Lung (tissue), 12 donors: ENCODE results near the gene MINDY4B. TPM values are rescaled to one million over a fixed set of nuclear protein-coding genes. Genes with fewer than 3 reads are reported as not detected.

ENCODE experiments used
- ATAC-seq: fragments of 200-7000 bp; cut with Tn5 transposase; one replicate; pipeline ENCODE4 v1.9.1; 2020; ENCODE audit warnings: moderate number of reproducible peaks; ENCODE audit not compliant: insufficient read depth, low FRiP score
- DNase-seq, 3 donors: peaks; one replicate each; pipeline ENCODE4 v3.0.0-alpha.2; 2013 to 2017
- H3K27ac ChIP-seq, 2 donors: one replicate each; pipeline ENCODE4 v1.5.1; 2013; ENCODE audit warnings: mild to moderate bottlenecking in 2 of 2, moderate library complexity in 2 of 2, control low read depth in 1 of 2, inconsistent platforms in 1 of 2, low read depth in 1 of 2, low read length in 1 of 2
- H3K27me3 ChIP-seq, 3 donors: one replicate each; pipeline ENCODE4 v1.5.1; 2013; ENCODE audit warnings: low read length in 2 of 3; ENCODE audit not compliant: control insufficient read depth in 3 of 3, insufficient read depth in 3 of 3
- H3K36me3 ChIP-seq, 4 donors: one replicate each; pipeline ENCODE4 v1.5.1; 2013; ENCODE audit warnings: low read length in 4 of 4, mild to moderate bottlenecking in 1 of 4, moderate library complexity in 1 of 4; ENCODE audit not compliant: control insufficient read depth in 4 of 4, insufficient read depth in 4 of 4
- H3K4me1 ChIP-seq, 5 donors: one replicate each; pipeline ENCODE4 v1.5.1; 2013; ENCODE audit warnings: low read length in 5 of 5, mild to moderate bottlenecking in 2 of 5, moderate library complexity in 1 of 5; ENCODE audit not compliant: control insufficient read depth in 5 of 5, insufficient read depth in 5 of 5
- H3K4me3 ChIP-seq: one replicate; pipeline ENCODE4 v1.5.1; 2013; ENCODE audit warnings: mild to moderate bottlenecking, control low read depth, moderate library complexity
- H3K9ac ChIP-seq, 2 donors: one replicate each; pipeline ENCODE4 v1.5.1; 2013; ENCODE audit warnings: low read length in 2 of 2, control low read depth in 1 of 2; ENCODE audit not compliant: insufficient read depth in 1 of 2
- H3K9me3 ChIP-seq, 4 donors: one replicate each; pipeline ENCODE4 v1.5.1; 2013; ENCODE audit warnings: low read length in 3 of 4, mild to moderate bottlenecking in 1 of 4, moderate library complexity in 1 of 4; ENCODE audit not compliant: control insufficient read depth in 4 of 4, insufficient read depth in 3 of 4
- WGBS, 2 donors: extraction: QIAGEN DNeasy Blood & Tissue Kit; methylation state at CpG; one replicate each; pipeline ENCODE4 v1.1.7; 2013; 5-methylcytosine and 5-hydroxymethylcytosine counted together
- polyA plus RNA-seq, 2 donors: library from polyadenylated mRNA; stranded (reverse); fragments of 200-250 nt; gene quantifications; one replicate each; pipeline ENCODE4 v1.2.1, GENCODE V29; 2013
- total RNA-seq, 2 donors: library from RNA; depleted of rRNA in 1 of 2; stranded (reverse); fragments of >200 nt in 1 of 2; gene quantifications; one replicate each; pipeline ENCODE4 v1.2.1, GENCODE V29; 2014 to 2021
- TF ChIP-seq, protein P1 (sequence below): IDR thresholded peaks from 2 replicates; pipeline ENCODE4 v1.5.1; 2012; ENCODE audit warnings: mild to moderate bottlenecking; ENCODE audit errors: control extremely low read depth, extremely low read depth
- donor health status: control.
- donor health status: control.
- donor health status: Bipolar disorder and iron deficiency.
- donor health status: healthy.
- donor health status: DM: yes; HTN: yes; CAD: no.

MINDY4B gene
- total and polyA plus RNA-seq, 4 donors: not detected

DNA sequence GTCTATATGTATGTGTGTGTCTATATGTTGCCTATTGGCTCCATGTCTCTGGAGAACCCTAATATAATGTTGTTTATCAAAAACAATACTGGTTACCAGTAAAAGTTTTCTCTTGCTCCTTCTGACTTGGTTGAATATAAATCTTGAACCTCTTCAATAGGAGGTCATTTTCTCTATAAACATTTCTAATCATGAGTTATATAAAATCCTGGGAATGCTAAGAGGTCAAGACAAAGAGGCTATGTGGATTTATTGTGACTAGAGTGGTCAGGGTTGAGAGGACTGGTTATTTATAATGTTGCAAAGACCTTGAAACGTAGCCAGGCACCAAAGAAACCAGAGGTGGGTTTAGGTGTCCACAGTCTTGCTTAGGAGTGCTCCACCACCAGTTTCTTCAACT is 1.2 kb upstream of the MINDY4B start:
- no peak for ATAC-seq
- Histone ChIP-seq H3K27ac (no peak overlapping the region), H3K36me3 (no peaks in the 10 kb centered on the region), H3K9ac (no peak overlapping the region), H3K9me3 (peaks cover 0 to 4% (median 1%) of the 10 kb centered on the region in 4 donors), H3K4me3 (no peak overlapping the region), H3K4me1 (peaks cover 0 to 4% (median 0%) of the 10 kb centered on the region in 5 donors), H3K27me3 (no peaks in the 10 kb centered on the region)
- WGBS, 2 donors: 52 to 79% methylated on average over 1 of the region's 1 CpG
- TF ChIP-seq, protein P1, sequence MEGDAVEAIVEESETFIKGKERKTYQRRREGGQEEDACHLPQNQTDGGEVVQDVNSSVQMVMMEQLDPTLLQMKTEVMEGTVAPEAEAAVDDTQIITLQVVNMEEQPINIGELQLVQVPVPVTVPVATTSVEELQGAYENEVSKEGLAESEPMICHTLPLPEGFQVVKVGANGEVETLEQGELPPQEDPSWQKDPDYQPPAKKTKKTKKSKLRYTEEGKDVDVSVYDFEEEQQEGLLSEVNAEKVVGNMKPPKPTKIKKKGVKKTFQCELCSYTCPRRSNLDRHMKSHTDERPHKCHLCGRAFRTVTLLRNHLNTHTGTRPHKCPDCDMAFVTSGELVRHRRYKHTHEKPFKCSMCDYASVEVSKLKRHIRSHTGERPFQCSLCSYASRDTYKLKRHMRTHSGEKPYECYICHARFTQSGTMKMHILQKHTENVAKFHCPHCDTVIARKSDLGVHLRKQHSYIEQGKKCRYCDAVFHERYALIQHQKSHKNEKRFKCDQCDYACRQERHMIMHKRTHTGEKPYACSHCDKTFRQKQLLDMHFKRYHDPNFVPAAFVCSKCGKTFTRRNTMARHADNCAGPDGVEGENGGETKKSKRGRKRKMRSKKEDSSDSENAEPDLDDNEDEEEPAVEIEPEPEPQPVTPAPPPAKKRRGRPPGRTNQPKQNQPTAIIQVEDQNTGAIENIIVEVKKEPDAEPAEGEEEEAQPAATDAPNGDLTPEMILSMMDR: no peak
- no peak for DNase-seq

- WGBS, 2 donors: 65 to 83% methylated on average over 1 of the region's 1 CpG
- H3K27ac ChIP-seq: no peak overlapping the region
- H3K36me3 ChIP-seq: no peaks in the 10 kb centered on the region
- no peak overlapping the region for H3K4me3 ChIP-seq
- TF ChIP-seq, protein P1: no peak
- ATAC-seq: no peak
- H3K27me3 ChIP-seq: no peaks in the 10 kb centered on the region
- H3K9ac ChIP-seq: no peak overlapping the region
- no peak for DNase-seq
- peaks cover 0 to 4% (median 1%) of the 10 kb centered on the region in 4 donors for H3K9me3 ChIP-seq
- peaks cover 0 to 4% (median 0%) of the 10 kb centered on the region in 5 donors for H3K4me1 ChIP-seq
These were observed 507 bp upstream of the MINDY4B start for GRCh38 chr3:150905746-150906145.

GRCh38 chr3:150902988-150903387 is 2.3 kb downstream of the MINDY4B start:
- Histone ChIP-seq H3K27me3 (no peaks in the 10 kb centered on the region), H3K9ac (no peak overlapping the region), H3K36me3 (no peaks in the 10 kb centered on the region), H3K4me1 (peaks cover 0 to 14% (median 2%) of the 10 kb centered on the region in 5 donors), H3K27ac (no peak overlapping the region), H3K4me3 (no peak overlapping the region), H3K9me3 (peaks cover 0 to 4% (median 1%) of the 10 kb centered on the region in 4 donors)
- 71 to 88% methylated on average over 2 of the region's 2 CpGs for WGBS, 2 donors
- ATAC-seq: no peak
- TF ChIP-seq, protein P1: no peak
- DNase-seq: no peak

GRCh38 chr3:150901793-150902192 is 3.4 kb downstream of the MINDY4B start:
- Histone ChIP-seq H3K27ac (no peak overlapping the region), H3K27me3 (no peaks in the 10 kb centered on the region), H3K9me3 (peaks cover 0 to 2% (median 0%) of the 10 kb centered on the region in 4 donors), H3K36me3 (no peaks in the 10 kb centered on the region), H3K4me3 (no peak overlapping the region), H3K4me1 (peaks cover 0 to 14% (median 3%) of the 10 kb centered on the region in 5 donors), H3K9ac (no peak overlapping the region)
- no peak for ATAC-seq
- TF ChIP-seq, protein P1: no peak
- DNase-seq: no peak
- 89 to 95% methylated on average over 10 of the region's 10 CpGs for WGBS, 2 donors
